HG03575 (cell line): ENCODE data around the gene AAMDC.
A peak's percentile ranks its signal among the peaks of the same experiment; 100 is the strongest.
"Not testable (repeated sequence)": the region's sequence is repeated elsewhere in the genome, so short reads cannot be mapped to it uniquely, and the experiment has no call there.

Experiments used
- ATAC-seq: cut with Tn5 transposase; IDR thresholded peaks from one replicate; pipeline ENCODE4 v1.9.1; 2021; ENCODE audit not compliant: unreplicated experiment, insufficient number of reproducible peaks, low FRiP score; ENCODE audit errors: extremely low read depth

The AAMDC gene

GRCh38 chr11:77819411-77819920 is 1.5 kb upstream of the AAMDC start:
- peak; percentile 42 for ATAC-seq

DNA sequence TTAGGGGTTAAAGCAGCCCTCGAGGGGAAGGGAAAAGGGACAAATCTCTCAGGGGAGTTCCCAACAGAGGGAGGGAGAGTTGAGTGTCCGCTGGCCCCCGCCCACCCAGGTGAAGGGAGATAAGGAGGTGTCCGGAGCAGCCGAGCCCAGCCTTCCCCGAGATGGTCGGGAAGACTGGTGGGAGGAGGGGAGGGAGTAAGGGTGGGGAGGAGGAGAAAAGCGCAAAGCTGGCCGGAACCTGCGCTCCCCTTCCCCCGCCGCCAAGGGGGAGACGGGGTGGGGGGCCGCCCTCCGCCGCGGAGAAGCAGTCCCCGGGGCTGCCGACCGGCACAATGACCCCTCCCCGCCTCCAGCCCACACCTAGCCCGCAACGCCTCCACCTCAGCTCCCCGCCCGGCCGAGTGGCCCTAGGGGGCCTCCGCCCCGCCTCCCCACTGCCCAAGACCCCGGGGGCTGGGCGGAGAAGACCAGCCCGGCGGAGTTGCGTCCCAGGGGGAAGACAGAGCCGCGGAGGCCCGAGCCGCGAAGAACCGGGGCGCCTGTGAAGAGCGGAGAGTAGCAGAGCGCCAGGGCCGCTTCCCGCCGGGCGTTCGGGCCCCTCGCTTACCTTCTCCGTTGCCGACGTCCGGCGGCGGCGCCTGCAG is 901 bp upstream of the AAMDC start:
- no peak for ATAC-seq

GRCh38 chr11:77821349-77821851 is 456 bp downstream of the AAMDC start:
- ATAC-seq: no peak

DNA sequence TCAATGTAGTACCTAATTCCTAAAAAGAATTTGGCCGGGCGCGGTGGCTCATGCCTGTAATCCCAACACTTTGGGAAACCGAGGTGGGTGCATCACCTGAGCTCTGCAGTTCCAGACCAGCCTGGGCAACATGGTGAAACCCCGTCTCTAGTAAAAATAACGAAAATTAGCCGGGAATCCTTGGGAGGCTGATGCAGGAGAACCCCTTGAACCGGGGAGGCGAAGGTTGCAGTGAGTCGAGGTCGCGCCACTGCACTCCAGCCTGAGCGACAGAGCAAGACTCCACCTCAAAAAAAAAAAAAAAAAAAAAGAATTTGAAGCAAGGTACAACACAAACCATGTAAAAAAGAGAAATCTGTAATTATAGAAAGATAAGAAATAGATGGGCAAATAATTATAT is 1.2 kb downstream of the AAMDC start:
- not testable (repeated sequence) for ATAC-seq

- no peak for ATAC-seq
Measured at GRCh38 chr11:77823775-77824174, 2.8 kb downstream of the AAMDC start.

DNA sequence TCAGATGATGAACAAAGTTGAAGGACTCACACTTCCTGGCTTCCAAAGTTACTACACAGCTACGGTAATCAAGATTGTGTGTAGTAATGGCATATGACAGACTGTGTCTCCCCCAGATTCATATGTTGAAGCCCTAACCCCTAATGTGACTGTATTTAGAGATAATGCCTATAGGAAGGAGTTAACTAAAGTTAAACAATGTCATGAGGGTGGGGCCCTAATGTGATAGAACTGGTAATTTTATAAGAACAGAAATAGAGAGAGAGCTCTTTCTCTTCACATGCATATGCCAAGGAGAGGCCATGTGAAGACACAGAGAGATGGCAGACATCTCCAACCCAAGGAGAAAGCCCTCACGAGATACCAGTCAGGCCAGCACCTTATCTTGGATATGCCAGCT is 8.0 kb downstream of the AAMDC start:
- no peak for ATAC-seq

DNA sequence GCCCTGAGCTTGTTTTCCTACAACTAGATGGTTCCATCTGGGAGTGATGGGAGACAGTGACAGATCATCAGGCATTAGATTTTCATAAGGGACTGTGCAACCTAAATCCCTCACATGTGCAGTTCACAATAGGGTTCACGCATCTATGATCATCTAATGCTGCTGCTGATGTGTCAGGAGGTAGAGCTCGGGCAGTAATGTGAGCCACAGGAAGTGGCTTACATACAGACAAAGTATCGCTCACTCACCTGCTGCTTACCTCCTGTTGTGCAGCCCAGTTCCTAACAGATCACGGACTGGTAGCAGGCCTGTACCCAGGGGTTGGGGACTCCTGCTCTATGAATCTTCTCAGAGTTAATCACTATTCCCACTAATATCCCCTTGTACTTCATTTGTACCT is 12.4 kb downstream of the AAMDC start:
- no peak for ATAC-seq

GRCh38 chr11:77842441-77843121 is 21.6 kb downstream of the AAMDC start:
- no peak for ATAC-seq

DNA sequence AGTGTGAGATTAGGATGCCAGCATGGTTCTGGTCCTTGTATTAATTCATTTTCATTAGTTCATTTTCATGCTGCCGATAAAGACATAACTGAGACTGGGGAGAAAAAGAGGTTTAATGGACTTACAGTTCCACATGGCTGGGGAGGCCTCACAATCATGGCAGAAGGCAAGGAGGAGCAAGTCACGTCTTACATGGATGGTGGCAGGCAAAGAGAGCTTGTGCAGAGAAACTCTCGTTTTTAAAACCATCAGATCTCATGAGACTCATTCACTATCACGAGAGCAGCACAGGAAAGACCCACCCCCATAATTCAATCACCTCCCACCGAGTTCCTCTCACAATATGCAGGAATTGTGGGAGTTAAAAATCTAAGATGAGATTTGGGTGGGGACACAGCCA is 22.8 kb downstream of the AAMDC start:
- ATAC-seq: not testable (repeated sequence)

DNA sequence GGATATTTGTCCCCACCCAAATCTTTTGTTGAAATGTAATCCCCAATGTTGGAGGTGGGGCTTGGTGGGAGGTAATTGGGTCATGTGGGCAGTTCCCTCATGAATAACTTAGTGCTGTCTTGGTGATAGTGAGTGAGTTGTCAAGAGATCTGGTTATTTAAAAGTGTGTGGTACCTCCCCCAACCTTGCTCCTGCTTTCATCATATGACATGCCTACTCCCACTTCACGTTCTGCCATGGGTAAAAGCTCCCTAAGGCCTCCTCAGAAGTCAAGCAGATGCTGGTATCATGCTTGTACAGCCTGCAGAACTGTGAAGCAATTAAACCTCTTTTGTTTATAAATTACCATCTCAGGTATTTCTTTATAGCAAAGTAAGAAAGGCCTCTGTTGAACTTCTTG is 30.6 kb downstream of the AAMDC start:
- ATAC-seq: no peak

- ATAC-seq: no peak
Measured at GRCh38 chr11:77854838-77855237, 33.9 kb downstream of the AAMDC start.

GRCh38 chr11:77857906-77858457 is 37.0 kb downstream of the AAMDC start:
- ATAC-seq: not testable (repeated sequence)

DNA sequence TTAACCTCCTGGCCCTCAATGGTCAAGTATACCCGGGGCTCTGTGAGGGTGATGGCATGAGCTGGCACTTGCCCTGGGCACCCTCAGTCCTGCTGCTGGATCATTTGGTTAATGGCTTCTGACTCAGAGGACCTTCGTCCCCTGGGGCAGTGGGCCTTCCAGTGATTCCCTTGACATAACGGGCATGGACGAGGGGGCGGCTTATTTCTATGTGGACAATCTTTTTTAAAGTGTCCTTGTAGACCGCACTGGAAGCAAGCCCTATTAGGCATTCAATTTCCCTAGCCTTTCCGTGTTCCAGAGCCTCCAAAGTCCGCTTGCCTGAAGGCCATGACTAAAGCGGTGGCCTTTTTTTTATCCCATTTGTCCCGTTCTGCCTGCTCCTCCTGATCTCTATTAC is 40.5 kb downstream of the AAMDC start:
- ATAC-seq: not testable (repeated sequence)

- ATAC-seq: no peak
Measured at GRCh38 chr11:77865805-77866204, 44.9 kb downstream of the AAMDC start.

DNA sequence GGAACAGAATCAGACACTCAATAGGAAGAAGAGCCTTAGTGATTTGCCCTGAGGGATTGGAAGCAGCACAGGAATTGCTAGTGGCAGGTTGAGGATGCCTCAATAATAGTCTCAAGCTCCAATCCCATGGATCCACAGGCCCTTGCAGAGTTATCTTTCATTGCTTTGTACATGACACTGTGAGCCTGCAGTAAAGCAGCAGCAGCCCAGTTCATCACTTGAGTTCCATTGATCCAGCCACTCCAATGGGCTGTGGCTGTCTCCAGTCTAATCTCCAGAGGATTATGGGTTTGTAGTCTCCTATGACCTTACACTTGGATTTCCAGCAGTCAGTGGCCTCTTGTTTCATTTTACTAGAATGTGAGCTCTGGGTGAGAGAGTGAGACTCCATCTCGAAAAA is 45.4 kb downstream of the AAMDC start:
- no peak for ATAC-seq

DNA sequence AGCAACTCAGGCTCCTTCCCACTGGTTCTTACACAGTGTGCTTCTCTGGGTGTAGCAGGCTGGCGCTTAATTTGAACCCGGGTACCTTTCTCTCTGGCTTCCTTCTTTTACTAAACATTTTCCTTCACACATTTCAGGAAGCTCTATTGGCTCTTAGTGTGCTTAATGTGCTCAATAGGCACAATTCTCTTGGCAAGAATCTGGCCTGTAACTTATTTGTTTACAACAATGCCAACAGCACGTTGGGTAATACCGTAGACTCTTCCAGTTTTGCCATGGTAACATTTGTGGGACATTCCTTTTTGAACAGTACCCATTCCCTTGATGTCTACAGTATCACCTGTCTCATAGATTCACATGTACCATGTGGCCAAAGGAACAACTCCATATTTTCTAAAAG is 47.8 kb downstream of the AAMDC start:
- ATAC-seq: no peak

DNA sequence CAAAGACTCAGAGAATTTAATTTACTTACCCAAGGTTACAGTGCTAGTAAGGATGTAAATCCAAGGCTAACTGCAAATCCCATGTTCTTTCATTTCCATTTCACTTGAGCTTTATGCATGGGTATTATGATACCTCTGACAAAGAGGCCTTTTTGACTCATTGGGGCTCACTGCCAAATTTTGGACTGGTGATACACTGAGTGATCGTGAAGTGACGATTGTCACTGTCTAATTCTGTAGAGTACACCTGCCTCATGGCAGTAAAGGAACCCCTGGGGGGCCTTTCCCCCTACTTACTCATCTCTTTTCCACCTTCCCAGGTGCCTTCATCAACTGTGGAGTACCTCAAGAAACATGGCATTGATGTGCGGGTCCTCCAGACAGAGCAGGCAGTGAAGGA is 50.9 kb downstream of the AAMDC start:
- ATAC-seq: no peak

DNA sequence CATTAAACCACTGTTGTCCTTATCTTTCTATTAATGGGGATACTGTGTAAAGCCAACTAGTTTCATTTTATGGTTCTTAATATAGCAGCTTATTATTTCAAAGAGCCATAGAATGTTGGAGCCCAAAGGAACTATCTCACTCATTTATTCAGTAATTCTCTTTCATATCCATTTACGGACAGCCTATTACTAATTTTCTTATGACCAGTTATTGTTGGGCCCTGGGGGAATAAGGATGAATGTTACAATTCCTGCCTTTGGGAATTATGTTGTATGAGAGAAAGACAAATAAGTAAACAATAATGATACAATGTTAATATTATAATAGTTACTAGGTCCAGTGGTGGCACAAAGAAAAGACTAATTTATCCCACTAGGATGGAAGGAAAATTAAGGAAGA is 52.4 kb downstream of the AAMDC start:
- ATAC-seq: no peak

DNA sequence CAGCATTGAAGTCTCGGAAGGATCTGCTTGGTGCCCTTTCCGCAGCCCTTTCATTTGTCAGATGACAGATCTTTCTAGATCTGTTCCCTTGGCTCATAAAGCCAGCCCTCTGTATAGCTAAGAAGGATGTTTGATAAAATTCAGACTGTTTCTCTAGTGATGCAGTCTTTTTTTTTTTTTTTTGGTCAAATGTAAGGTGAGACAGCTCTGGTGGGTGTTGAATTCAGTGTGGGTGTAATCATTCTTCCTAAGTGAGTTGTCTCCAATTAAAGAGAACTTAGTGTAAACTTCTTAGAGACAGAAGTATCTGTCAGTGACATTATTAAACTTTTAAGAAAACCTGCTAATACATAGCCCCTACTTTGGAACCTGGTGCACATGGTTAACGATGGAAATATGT is 53.3 kb downstream of the AAMDC start:
- ATAC-seq: no peak

DNA sequence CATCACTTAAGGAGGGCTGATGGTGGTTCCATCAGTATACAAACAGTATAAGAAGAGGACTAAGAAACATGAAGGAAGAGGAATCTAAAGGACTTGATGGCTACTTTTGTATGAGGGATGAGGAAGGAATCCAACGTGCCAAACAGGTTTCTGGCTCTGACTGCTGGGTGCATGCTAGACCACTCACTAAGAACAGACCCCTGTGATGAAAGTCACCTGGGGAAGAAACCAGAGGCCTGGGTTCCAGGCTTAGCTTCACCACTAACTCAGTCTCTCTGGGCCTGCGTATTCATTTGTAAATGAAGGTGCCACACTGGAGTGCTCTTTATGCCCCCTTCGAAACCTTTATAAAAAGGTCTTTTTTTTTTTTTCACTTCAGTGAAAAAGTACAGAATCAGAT is 55.1 kb downstream of the AAMDC start:
- ATAC-seq: no peak
